Panc1 (cell line): ENCODE results near the gene BRD3.

Experiments used
- POLR2AphosphoS5 ChIP-seq: IDR thresholded peaks from 2 replicates; pipeline ENCODE4 v1.6.1; 2012; ENCODE audit warnings: mild to moderate bottlenecking, low read depth, low read length, moderate library complexity
- SIN3A ChIP-seq: IDR thresholded peaks from 2 replicates; pipeline ENCODE4 v1.6.1; 2012; ENCODE audit warnings: low read depth, mild to moderate bottlenecking, low read length, moderate library complexity, borderline replicate concordance; ENCODE audit not compliant: insufficient read depth
- TCF7L2 ChIP-seq: IDR thresholded peaks from 2 replicates; pipeline ENCODE4 v1.6.1; 2011; ENCODE audit warnings: mild to moderate bottlenecking, low read depth, low read length, inconsistent platforms
- TF ChIP-seq, protein P1 (sequence below): fragments of 450-650 bp; IDR thresholded peaks from 2 replicates; pipeline ENCODE4 v1.5.1; 2017; ENCODE audit warnings: mild to moderate bottlenecking
- TF ChIP-seq, protein P2 (sequence below), 2 experiments: IDR thresholded peaks; 2 replicates each; pipeline ENCODE4 v1.6.1; 2011 to 2012; ENCODE audit warnings: low read depth in 2 of 2, control low read depth in 1 of 2, low read length in 1 of 2, mild to moderate bottlenecking in 1 of 2, moderate library complexity in 1 of 2; ENCODE audit not compliant: insufficient read depth in 1 of 2

DNA sequence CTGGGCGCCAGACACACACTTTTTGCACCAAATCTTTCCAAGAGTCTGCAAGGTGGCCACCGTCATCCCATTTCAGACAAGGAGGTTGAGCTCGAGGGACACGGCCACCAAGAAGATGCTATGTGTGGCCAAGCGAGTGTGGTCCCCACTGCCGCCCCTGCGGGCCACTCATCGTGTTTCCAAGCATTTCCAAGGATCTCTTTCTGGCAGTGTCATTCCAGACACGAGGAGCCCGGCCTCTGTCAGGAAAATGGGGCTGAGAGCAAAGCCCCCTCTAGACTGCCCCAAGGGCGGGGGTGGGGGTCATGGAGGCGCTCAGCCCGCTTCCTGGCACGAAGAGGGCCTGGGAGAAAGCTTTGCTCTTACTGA is 86.3 kb downstream of the BRD3 start:
- TF ChIP-seq POLR2AphosphoS5 (no peak), TCF7L2 (no peak), SIN3A (no peak)
- TF ChIP-seq, protein P1, sequence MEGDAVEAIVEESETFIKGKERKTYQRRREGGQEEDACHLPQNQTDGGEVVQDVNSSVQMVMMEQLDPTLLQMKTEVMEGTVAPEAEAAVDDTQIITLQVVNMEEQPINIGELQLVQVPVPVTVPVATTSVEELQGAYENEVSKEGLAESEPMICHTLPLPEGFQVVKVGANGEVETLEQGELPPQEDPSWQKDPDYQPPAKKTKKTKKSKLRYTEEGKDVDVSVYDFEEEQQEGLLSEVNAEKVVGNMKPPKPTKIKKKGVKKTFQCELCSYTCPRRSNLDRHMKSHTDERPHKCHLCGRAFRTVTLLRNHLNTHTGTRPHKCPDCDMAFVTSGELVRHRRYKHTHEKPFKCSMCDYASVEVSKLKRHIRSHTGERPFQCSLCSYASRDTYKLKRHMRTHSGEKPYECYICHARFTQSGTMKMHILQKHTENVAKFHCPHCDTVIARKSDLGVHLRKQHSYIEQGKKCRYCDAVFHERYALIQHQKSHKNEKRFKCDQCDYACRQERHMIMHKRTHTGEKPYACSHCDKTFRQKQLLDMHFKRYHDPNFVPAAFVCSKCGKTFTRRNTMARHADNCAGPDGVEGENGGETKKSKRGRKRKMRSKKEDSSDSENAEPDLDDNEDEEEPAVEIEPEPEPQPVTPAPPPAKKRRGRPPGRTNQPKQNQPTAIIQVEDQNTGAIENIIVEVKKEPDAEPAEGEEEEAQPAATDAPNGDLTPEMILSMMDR = no peak
- TF ChIP-seq, protein P2, sequence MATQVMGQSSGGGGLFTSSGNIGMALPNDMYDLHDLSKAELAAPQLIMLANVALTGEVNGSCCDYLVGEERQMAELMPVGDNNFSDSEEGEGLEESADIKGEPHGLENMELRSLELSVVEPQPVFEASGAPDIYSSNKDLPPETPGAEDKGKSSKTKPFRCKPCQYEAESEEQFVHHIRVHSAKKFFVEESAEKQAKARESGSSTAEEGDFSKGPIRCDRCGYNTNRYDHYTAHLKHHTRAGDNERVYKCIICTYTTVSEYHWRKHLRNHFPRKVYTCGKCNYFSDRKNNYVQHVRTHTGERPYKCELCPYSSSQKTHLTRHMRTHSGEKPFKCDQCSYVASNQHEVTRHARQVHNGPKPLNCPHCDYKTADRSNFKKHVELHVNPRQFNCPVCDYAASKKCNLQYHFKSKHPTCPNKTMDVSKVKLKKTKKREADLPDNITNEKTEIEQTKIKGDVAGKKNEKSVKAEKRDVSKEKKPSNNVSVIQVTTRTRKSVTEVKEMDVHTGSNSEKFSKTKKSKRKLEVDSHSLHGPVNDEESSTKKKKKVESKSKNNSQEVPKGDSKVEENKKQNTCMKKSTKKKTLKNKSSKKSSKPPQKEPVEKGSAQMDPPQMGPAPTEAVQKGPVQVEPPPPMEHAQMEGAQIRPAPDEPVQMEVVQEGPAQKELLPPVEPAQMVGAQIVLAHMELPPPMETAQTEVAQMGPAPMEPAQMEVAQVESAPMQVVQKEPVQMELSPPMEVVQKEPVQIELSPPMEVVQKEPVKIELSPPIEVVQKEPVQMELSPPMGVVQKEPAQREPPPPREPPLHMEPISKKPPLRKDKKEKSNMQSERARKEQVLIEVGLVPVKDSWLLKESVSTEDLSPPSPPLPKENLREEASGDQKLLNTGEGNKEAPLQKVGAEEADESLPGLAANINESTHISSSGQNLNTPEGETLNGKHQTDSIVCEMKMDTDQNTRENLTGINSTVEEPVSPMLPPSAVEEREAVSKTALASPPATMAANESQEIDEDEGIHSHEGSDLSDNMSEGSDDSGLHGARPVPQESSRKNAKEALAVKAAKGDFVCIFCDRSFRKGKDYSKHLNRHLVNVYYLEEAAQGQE (IDR thresholded peaks at IDR 0.05; ENCODE audit: insufficient read depth in 1 of 2, low read depth in 2 of 2, low read length in 1 of 2) = no peak
